Measurements from ENCODE around the gene SIN3A.
A peak's percentile ranks its signal among the peaks of the same experiment; 100 is the strongest.
"Not testable (repeated sequence)": the region's sequence is repeated elsewhere in the genome, so short reads cannot be mapped to it uniquely, and the experiment has no call there.

Gene SIN3A

DNA sequence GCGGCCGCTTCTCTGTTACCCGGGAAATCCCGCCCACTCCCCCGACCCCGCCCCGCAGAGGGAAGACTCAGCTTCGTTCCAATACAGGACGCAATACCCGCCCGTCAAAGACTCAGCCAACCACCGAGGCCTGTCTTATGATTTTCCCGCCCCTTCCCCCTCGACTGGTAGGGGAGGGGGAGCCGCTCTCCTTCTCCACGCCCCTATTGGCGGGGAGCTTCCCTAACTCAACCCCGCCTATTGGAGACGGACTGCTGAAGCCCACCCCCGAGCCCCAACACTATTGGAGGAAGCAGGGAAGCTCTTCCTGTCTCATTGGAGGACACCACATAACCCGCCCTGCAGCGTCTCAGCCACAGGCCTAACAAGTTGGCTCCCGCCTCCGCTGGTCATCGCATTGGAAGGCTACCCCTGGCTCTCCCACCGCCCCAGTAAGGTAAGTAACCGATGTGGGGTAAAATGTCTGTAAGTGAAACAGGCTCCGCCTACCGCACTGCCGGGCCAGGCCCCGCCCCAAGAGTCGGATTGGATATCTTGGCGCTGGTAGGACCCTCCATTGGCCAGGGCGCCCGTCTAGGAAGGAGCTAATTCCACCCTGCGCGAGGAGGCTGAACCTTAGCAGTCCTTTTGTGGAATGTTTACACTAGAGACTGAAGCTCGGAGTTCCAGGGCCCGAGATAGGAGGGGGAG lies at the start of gene SIN3A:
SIN3A (minus strand) TSS at position 17 of the 690 bp plus-strand sequence. CDS start 21,315 bp downstream, outside the sequence.
- peak; percentile 100 for DNase-seq

- DNase-seq: no peak
Measured at GRCh38 chr15:75493732-75494131, 42.2 kb upstream of the SIN3A start.

DNA sequence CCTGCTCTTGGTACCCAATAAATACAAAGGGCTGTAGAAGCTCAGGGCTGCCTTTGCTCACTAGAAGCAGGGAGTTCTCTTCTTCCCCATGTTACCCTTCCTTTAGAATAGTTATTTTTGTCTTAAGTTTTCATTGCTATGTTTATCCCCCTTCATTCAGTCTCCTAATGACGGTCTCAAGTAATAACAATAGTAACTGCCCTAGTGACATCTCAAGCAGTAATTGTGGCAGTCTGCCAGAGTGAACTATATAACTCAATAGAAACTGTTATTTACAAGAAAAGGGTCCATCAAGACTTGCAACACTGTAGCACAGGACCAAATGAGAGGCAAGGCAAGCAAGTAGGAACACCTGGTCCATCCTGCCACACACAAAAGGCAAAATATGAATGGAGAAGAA lies 32.5 kb upstream of the SIN3A start:
- DNase-seq: no peak

GRCh38 chr15:75483556-75483955 lies 32.1 kb upstream of the SIN3A start:
- DNase-seq: not testable (repeated sequence)

GRCh38 chr15:75483106-75483505 lies 31.6 kb upstream of the SIN3A start:
- no peak for DNase-seq

- DNase-seq: not testable (repeated sequence)
Measured at GRCh38 chr15:75480463-75480862, 29.0 kb upstream of the SIN3A start.

GRCh38 chr15:75479670-75480069 lies 28.2 kb upstream of the SIN3A start:
- no peak for DNase-seq

GRCh38 chr15:75477094-75477493 lies 25.6 kb upstream of the SIN3A start:
- not testable (repeated sequence) for DNase-seq

GRCh38 chr15:75468913-75469598 lies 17.6 kb upstream of the SIN3A start:
- no peak for DNase-seq

DNA sequence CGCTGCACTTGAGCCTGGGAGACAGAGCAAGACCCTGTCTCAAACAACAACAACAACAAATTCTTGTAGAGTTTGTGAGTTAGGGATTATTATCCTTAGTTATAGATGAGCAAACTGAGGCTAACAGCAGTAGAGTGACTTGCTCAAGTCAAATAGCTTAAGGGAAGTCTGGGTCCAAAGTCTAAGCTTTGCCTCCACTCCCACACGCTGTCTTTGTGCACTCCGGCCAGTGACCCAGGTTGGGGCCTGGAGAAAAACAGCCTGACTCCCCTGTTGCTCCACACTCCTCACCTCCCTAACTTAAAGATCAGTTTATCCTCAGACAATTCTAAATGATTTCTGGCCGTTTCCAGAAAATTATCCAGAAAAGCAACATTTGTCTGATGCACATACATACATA lies 9.2 kb upstream of the SIN3A start:
- DNase-seq: no peak

DNA sequence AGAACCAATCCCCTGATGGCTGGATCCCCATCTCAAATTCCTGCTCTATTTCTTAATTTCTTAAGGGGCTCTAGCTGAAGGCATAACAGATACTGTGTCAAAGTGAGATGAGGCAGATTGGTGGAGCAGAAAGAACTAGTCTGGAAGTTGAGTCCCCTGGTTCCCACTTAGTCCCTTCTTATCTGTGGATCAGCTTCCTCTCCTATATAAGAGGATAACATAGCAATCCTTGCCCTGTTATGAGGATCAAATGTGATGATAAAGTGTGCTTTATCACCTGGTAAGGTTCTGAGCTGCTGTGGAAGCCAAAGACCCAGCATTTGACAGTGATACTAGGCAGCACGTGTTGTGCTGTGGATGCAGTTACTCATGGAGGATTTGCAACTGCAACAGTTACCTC lies 8.1 kb upstream of the SIN3A start:
- DNase-seq: no peak

- DNase-seq: peak; percentile 10
Measured at GRCh38 chr15:75456710-75457109, 5.2 kb upstream of the SIN3A start.

- peak; percentile 61 for DNase-seq
Measured at GRCh38 chr15:75455982-75456531, 4.6 kb upstream of the SIN3A start.

DNA sequence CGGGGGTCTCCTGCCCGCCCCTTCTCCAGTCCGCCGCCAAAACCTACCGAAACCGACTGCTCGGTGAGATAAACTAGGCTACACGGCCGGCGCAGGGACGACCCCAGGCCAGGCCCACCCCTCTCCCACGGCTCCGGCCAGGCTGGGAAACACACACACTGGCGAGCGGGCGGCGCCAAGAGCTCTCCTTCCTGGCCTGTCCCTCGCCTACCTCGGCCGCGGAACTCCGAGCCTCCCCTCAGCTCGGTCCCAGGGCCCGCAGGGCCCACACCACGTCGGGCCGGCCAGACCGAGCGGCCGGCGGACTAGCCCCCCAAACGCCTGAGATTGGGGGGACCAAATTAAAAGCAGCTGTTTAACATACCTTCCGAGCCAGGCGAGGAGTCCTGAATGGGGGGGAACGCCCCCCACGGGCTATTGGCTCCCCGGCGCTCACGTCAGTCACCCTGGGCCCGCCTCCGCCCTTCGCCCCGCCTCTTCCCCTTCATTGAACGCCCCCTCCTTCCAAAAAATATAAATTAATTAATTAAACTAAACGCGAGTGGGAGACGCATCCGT lies 4.0 kb upstream of the SIN3A start:
- peak; percentile 81 for DNase-seq

DNA sequence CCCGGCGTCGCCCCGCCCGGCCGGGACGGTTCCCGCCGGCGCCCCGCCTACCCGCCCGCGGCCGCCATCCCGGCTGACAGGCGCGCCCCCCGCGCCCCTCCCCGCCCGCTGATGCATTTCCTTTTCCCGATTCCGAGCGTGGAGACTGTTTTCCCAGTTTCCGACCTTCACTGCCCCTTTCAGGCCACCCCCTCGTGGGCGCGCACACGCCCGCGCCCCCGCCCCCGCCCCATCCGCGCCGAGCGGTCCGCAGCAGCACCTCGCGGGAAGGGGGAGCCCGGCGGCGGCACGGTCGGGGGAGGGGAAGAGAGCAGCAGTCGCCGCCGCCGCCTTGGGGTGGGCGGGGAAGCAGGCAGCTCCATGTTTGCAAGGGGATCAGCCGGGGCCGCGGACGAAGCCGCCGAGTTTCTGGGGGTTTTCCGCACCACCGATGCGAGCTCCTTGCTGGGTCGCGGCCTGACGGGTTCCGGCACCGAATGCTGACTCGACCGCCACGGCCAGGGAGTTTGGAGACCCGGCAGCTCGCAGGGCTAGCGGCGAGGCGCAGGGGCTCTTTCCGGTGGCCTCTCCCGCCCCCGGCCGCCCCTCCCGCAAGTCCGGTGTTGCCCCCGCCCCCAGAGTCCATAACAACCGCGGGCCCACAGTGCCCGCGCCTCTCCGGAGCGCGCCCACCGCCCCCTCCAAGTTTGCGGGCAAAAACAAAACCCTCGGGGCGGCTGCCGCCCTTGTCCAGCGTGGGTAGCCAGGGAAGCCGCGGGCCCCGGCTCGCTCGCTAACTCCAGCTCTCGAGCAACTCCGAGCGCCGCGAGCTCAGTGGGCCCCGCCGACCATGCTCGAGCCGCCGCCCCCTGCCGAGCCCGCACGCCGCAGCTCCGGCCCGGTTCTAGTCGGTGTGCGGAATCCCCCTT lies 3.2 kb upstream of the SIN3A start:
- DNase-seq: no peak

DNA sequence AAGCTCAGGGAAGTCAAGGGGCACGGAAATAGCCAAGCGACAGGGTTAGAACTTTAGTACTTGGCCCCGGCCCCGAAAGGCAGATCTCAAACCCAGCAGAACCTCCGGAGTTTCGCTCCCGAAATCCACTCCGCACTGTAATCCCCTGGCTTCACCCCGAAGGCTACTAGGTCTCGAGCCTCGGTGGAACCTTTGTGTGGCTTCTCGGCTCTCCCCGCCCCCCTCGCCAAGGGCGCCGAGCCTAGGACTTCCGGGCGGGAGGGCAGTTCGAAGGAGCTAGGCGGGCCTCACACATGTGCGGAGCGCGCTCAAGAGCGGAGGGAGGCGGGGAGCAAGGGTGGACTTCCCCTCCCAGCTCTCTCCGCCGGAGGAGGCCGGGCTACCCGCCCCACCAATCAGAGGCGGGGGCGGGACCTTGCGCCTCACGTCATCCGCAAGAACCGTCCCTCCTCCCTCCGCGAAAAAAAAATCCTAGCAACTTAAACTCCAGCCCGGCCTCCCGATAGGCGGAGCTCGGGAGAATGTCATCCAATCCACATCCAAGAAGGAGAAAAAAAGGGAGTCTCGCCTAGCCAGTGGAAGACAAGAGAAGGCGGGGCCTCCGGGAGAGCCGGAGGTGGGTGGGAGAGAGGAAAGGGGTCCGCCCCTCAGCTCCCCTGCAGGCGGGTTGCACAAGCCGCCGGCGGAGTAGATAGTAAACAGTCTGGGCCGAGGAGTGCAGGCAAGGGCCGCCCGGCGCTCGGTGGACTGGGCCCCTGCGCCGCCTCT lies 2.4 kb upstream of the SIN3A start:
- peak; percentile 100 for DNase-seq

DNA sequence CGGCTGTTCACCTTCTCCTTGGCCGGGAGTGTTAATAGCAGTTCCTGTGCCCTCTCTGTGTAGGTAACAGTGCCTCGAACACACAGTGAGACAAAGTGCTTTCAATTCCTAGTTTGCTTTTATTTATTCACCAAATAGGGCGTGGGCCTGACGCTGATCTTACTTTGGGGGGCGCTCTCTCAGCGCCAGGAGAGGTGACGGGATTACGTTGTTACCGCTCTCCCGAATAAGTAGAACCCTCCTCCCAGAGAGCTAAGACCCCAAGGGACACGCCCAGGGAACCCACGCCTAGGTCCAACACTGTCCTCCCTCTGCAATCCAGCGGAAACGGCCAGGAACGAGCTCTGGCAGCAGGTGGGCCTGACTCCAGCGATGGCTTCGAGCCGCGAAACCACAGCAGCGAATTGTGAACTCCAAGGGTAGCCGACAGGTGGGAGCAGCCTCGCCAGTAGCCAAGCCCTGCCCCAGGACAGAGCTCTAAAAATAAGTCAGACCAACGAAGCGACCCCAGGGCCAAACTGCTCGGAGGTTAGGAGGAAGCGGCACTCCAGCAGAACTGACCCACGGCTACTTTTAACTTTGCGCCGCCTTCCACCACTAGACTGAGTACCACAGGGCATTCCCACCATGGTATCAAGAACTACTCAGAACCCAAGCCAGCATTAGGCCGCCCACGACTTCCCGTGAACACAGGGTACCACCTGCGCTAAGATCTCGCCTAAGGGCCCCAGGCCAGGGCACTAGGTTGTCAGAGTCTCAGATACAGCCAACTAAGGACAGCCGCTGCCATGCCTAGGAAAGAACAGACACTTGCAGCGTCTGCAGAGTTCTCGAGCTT lies 1.6 kb upstream of the SIN3A start:
- DNase-seq: peak; percentile 42

DNA sequence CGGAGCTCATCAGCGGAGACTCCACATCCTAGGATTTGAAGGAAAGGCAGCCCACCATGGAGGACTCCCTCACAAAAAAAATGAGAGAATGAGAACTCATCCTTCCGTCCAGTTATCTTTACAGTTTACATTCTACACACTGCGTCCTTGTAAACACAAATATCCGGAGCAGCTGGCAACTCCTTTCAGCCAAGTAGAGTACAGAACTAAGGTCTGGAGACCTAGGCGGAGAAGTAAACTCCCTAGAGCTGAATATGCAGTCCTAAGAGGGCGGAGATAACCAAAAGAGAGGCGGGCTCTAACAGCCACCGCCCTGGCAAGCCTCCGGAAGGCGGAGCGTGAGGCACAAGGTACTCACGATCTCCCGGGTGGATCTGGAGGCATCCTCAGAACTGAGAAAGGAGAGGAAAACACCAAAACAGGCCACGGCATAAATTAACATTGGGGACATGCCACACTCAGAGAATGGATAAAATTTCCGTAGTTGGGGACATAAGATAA lies 924 bp upstream of the SIN3A start:
- DNase-seq: peak; percentile 80

DNA sequence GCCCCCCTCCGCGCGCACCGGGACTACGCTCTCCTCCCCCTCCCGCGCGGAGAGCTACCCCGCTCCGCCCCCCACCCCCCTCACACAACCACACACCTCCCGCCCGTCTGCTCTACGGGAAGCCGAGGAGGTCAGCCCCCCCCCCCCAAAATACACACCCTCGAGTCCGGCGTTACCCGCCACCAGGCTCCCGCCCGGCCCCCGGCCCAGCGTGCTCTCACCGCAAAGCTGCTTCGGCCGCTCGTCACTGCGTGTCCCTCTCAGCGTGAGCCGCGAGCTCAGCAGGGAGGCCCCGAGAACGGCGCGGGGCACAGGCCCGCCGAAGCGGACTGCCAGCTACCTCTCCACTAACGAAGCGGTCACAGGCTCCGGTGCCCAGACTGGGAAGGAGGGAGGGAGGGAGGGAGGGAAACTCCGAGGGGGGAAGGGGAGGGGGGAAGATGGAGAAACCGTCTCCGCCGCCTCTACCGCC lies 252 bp downstream of the SIN3A start:
- DNase-seq: no peak

DNA sequence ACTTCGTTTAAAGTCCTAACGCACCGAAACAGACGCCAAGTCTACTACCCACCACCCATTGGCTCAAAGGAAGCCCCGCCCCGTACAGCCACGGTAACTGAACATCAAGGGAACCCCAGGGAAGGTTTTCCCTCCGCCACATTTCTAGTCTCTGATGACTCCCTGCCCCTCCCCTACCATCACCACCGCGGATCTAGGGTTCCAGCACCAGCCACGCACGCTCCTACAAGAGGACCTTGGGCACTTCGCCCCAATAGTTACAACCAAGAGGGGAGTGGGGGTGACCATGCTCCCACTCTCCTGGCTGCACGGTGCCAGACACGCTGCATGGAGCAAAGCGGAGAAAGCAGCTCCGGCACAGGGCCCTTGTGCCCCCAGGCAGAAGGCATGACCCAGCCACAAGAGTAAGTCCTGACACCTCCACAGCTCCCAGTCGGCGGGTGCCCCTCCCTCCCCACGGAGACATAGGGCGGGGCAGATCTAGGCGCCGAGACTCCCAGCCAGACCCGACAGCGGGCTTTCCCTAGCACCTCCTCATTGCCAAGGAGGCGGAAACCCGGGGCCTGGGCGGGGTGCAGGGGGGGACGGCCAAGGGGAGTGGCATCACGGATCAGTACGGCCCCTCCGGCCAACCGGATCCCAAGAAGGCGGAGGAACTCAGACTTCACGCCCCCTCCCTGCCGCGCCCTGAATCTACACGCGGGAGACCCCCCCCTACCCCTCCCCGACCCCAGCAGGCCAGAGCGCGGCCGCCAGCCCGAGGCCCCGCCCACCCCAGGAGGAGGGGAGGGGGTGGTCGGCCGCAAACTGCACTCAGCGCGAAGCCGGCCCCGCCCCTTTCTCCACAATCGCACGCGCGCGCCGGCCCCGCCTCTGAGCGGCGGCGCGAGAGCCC lies 936 bp downstream of the SIN3A start:
- peak; percentile 98 for DNase-seq
